ENCODE measurements around the gene DCT.

DNA sequence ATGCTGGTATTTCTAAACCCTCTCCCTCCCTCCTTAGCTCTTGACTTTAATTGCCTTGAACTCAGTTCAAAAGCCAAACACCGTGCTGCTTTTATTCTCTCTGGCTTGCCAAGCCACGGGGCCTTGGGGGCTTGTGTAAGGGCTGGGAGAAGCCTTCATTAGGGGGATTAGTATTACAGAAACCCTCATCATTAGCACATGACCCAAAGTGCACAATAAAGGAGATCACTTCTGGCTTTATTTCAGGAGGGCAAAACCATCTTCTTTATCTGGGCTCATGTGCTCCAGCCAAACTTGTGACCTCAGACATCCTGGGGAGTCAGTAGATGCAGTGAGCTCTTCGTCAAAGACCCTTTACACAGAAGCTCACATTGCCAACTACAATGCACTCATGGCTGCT is at the start of gene DCT:
- no peak for TF ChIP-seq POLR2AphosphoS5 (IDR thresholded peaks at IDR 0.05; ENCODE audit: low read depth, low read length)
- TF ChIP-seq, protein P1, sequence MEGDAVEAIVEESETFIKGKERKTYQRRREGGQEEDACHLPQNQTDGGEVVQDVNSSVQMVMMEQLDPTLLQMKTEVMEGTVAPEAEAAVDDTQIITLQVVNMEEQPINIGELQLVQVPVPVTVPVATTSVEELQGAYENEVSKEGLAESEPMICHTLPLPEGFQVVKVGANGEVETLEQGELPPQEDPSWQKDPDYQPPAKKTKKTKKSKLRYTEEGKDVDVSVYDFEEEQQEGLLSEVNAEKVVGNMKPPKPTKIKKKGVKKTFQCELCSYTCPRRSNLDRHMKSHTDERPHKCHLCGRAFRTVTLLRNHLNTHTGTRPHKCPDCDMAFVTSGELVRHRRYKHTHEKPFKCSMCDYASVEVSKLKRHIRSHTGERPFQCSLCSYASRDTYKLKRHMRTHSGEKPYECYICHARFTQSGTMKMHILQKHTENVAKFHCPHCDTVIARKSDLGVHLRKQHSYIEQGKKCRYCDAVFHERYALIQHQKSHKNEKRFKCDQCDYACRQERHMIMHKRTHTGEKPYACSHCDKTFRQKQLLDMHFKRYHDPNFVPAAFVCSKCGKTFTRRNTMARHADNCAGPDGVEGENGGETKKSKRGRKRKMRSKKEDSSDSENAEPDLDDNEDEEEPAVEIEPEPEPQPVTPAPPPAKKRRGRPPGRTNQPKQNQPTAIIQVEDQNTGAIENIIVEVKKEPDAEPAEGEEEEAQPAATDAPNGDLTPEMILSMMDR (IDR thresholded peaks at IDR 0.05) = no peak
- TF ChIP-seq, protein P2, sequence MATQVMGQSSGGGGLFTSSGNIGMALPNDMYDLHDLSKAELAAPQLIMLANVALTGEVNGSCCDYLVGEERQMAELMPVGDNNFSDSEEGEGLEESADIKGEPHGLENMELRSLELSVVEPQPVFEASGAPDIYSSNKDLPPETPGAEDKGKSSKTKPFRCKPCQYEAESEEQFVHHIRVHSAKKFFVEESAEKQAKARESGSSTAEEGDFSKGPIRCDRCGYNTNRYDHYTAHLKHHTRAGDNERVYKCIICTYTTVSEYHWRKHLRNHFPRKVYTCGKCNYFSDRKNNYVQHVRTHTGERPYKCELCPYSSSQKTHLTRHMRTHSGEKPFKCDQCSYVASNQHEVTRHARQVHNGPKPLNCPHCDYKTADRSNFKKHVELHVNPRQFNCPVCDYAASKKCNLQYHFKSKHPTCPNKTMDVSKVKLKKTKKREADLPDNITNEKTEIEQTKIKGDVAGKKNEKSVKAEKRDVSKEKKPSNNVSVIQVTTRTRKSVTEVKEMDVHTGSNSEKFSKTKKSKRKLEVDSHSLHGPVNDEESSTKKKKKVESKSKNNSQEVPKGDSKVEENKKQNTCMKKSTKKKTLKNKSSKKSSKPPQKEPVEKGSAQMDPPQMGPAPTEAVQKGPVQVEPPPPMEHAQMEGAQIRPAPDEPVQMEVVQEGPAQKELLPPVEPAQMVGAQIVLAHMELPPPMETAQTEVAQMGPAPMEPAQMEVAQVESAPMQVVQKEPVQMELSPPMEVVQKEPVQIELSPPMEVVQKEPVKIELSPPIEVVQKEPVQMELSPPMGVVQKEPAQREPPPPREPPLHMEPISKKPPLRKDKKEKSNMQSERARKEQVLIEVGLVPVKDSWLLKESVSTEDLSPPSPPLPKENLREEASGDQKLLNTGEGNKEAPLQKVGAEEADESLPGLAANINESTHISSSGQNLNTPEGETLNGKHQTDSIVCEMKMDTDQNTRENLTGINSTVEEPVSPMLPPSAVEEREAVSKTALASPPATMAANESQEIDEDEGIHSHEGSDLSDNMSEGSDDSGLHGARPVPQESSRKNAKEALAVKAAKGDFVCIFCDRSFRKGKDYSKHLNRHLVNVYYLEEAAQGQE (IDR thresholded peaks at IDR 0.05; ENCODE audit: insufficient read depth in 1 of 2, low read depth in 2 of 2, low read length in 1 of 2) = no peak
- TF ChIP-seq TCF7L2 (IDR thresholded peaks at IDR 0.05; ENCODE audit: low read depth, low read length) = no peak
- TF ChIP-seq SIN3A (IDR thresholded peaks at IDR 0.05; ENCODE audit: borderline replicate concordance, insufficient read depth, low read depth, low read length) = no peak

All from Panc1 (cell line).